Nephron (organoid): ENCODE data around the gene FGFR2.

Experiments
- H3K27ac Mint-ChIP-seq, 3 experiments: 2 replicates each; pipeline ENCODE4 v1.8.0; 2020; ENCODE audit warnings: mixed read lengths in 3 of 3, mild to moderate bottlenecking in 2 of 3, moderate library complexity in 1 of 3
- H3K27me3 Mint-ChIP-seq: 2 replicates; pipeline ENCODE4 v1.8.0; 2021; ENCODE audit warnings: low read depth, mild to moderate bottlenecking, moderate library complexity, mixed read lengths
- H3K36me3 Mint-ChIP-seq: 2 replicates; pipeline ENCODE4 v1.8.0; 2020; ENCODE audit warnings: low read depth, mixed read lengths
- H3K4me1 Mint-ChIP-seq: 2 replicates; pipeline ENCODE4 v1.8.0; 2020; ENCODE audit warnings: mixed read lengths
- H3K4me3 Mint-ChIP-seq, 3 experiments: 2 replicates each; pipeline ENCODE4 v1.8.0; 2020; ENCODE audit warnings: mild to moderate bottlenecking in 3 of 3, mixed read lengths in 3 of 3, moderate library complexity in 2 of 3
- H3K9me3 Mint-ChIP-seq: 2 replicates; pipeline ENCODE4 v1.8.0; 2020; ENCODE audit warnings: mixed read lengths
- TF ChIP-seq, protein P1 (sequence below), 3 experiments: fragments of 200-600 bp; sonication (generic); IDR thresholded peaks; one replicate each; pipeline ENCODE4 v1.5.0; 2021; ENCODE audit warnings: antibody characterized with exemption in 3 of 3; ENCODE audit not compliant: unreplicated experiment in 3 of 3

Gene FGFR2

DNA sequence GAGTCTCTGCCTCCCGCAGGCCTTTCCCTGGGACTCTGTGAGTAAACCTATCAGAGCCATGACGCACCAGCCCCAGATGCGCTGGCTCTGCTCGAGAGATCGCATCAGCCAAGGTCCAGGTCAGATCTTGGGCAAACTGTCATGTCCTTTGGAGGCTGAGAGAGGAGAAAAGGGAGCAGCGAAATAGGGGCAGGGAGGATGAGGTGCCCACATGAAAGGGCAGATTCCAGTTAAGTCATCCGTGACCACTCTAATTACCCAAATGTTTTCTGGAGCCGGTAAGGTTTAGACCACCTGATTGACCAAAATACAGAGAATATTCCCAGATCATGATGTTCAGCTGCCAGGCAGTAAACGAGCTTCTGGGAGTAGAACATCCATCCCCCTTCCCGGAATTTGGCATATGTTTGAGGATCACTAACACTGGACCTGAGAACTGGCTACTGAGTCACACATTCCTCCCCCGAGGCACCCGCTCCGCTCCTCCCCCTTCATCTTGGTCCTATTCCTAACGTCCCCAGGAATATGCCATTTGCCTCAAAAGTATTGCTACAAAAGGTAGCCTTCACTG is 88.0 kb downstream of the FGFR2 start:
- peaks cover 5% of the 10 kb centered on the region for H3K4me1 Mint-ChIP-seq
- H3K4me3 Mint-ChIP-seq = no peak overlapping the region
- TF ChIP-seq, protein P1, sequence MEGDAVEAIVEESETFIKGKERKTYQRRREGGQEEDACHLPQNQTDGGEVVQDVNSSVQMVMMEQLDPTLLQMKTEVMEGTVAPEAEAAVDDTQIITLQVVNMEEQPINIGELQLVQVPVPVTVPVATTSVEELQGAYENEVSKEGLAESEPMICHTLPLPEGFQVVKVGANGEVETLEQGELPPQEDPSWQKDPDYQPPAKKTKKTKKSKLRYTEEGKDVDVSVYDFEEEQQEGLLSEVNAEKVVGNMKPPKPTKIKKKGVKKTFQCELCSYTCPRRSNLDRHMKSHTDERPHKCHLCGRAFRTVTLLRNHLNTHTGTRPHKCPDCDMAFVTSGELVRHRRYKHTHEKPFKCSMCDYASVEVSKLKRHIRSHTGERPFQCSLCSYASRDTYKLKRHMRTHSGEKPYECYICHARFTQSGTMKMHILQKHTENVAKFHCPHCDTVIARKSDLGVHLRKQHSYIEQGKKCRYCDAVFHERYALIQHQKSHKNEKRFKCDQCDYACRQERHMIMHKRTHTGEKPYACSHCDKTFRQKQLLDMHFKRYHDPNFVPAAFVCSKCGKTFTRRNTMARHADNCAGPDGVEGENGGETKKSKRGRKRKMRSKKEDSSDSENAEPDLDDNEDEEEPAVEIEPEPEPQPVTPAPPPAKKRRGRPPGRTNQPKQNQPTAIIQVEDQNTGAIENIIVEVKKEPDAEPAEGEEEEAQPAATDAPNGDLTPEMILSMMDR (IDR thresholded peaks at IDR 0.05; ENCODE audit: unreplicated experiment in 3 of 3) = no peak
- H3K9me3 Mint-ChIP-seq = no peaks in the 10 kb centered on the region
- peaks cover 64% of the 10 kb centered on the region for H3K36me3 Mint-ChIP-seq
- peaks cover 51% of the 10 kb centered on the region for H3K27me3 Mint-ChIP-seq
- H3K27ac Mint-ChIP-seq = peak overlapping the region; percentile 49 to 74 (median 61)

DNA sequence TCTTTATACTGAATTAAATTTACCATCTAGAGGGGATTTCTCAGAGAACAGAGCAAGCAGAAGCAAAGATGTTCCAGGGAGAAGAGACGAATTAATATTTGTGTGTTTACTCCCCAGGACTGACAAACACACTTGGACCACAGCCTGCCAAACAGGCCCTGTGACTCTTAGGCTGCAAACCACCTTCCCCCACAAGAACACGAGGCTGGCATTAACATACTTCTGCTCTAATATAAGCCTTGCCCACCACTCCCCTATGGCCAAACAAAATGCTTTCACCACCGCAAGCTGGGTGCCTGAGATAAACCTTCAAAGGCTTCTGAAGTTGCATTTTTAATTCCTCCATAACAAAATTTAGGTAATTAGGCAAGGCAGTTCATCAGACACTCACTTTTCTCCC is 88.4 kb downstream of the FGFR2 start:
- peaks cover 51% of the 10 kb centered on the region for H3K27me3 Mint-ChIP-seq
- peaks cover 64% of the 10 kb centered on the region for H3K36me3 Mint-ChIP-seq
- TF ChIP-seq, protein P1 (IDR thresholded peaks at IDR 0.05; ENCODE audit: unreplicated experiment in 3 of 3) = no peak
- H3K9me3 Mint-ChIP-seq = no peaks in the 10 kb centered on the region
- no peak overlapping the region for H3K4me3 Mint-ChIP-seq
- H3K4me1 Mint-ChIP-seq = peaks cover 5% of the 10 kb centered on the region
- H3K27ac Mint-ChIP-seq = peak overlapping the region; percentile 49 to 74 (median 61)

DNA sequence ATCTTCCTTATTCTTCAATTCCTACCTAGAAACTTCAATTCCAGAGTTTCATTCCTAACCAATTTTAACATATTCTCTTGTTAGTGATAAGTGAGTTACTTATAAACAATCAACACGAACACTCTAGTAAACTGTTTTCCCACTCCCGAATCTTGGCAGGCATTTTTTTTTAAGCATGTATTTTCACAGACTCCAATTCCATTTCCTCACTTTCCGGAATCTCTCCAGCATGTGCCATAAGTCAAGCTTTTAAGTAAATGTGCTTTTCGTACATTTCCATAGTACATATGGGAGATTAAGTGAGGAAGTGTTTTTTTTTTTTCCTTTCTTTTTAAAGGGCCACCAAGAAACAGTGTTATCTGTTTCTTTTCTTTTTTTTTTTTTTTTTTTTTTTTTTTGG is 89.1 kb downstream of the FGFR2 start:
- H3K9me3 Mint-ChIP-seq = no peaks in the 10 kb centered on the region
- TF ChIP-seq, protein P1 (IDR thresholded peaks at IDR 0.05; ENCODE audit: unreplicated experiment in 3 of 3) = no peak
- H3K27ac Mint-ChIP-seq = peak overlapping the region; percentile 13 to 54 (median 35)
- peaks cover 49% of the 10 kb centered on the region for H3K27me3 Mint-ChIP-seq
- H3K36me3 Mint-ChIP-seq = peaks cover 64% of the 10 kb centered on the region
- no peak overlapping the region for H3K4me3 Mint-ChIP-seq
- H3K4me1 Mint-ChIP-seq = peaks cover 9% of the 10 kb centered on the region

GRCh38 chr10:121503587-121504051 is 94.6 kb downstream of the FGFR2 start:
- Mint-ChIP-seq H3K36me3 (peaks cover 76% of the 10 kb centered on the region), H3K4me3 (no peak overlapping the region), H3K27me3 (peaks cover 51% of the 10 kb centered on the region), H3K9me3 (no peaks in the 10 kb centered on the region), H3K4me1 (peaks cover 31% of the 10 kb centered on the region), H3K27ac (peak overlapping the region in 1 of 3 experiments; percentile 55)
- TF ChIP-seq, protein P1 (IDR thresholded peaks at IDR 0.05; ENCODE audit: unreplicated experiment in 3 of 3) = no peak

- Mint-ChIP-seq H3K4me1 (peaks cover 42% of the 10 kb centered on the region), H3K36me3 (peaks cover 83% of the 10 kb centered on the region), H3K27me3 (peaks cover 60% of the 10 kb centered on the region), H3K4me3 (no peak overlapping the region), H3K27ac (peak overlapping the region in 1 of 3 experiments; percentile 84), H3K9me3 (no peaks in the 10 kb centered on the region)
- TF ChIP-seq, protein P1 (IDR thresholded peaks at IDR 0.05; ENCODE audit: unreplicated experiment in 3 of 3) = no peak
Measured at GRCh38 chr10:121501796-121502195, 96.4 kb downstream of the FGFR2 start.
